NB4 (cell line): ENCODE measurements around the gene IFNG-AS1.

Experiments used
- DNase-seq: peaks from one replicate; pipeline ENCODE4 v3.0.0; 2010; ENCODE audit warnings: low read depth
- H3K4me3 ChIP-seq: one replicate; pipeline ENCODE4 v1.5.1; 2011; ENCODE audit warnings: mild to moderate bottlenecking, low read depth, low read length, moderate library complexity
- CTCF ChIP-seq: IDR thresholded peaks from one replicate; pipeline ENCODE4 v1.5.1; 2012; ENCODE audit warnings: low read depth, low read length
- MAX ChIP-seq: IDR thresholded peaks from 2 replicates; pipeline ENCODE4 v1.6.1; 2011; ENCODE audit warnings: low read depth, low read length
- MYC ChIP-seq: IDR thresholded peaks from 2 replicates; pipeline ENCODE4 v1.6.1; 2011; ENCODE audit warnings: low read depth, low read length
- POLR2A ChIP-seq: IDR thresholded peaks from 2 replicates; pipeline ENCODE4 v1.6.1; 2011; ENCODE audit warnings: mild to moderate bottlenecking; ENCODE audit not compliant: insufficient read length; ENCODE audit errors: extremely low read depth

Gene IFNG-AS1

GRCh38 chr12:68007466-68007865, 18.2 kb downstream of the IFNG-AS1 start:
- no peak overlapping the region for H3K4me3 ChIP-seq
- DNase-seq: no peak
- TF ChIP-seq MYC (no peak), MAX (no peak), CTCF (no peak), POLR2A (no peak)

- no peak overlapping the region for H3K4me3 ChIP-seq
- DNase-seq: no peak
- no peak for TF ChIP-seq MAX
- no peak for TF ChIP-seq CTCF
Measured at GRCh38 chr12:68011206-68011881, 22.1 kb downstream of the IFNG-AS1 start.

GRCh38 chr12:68011882-68012207, 22.6 kb downstream of the IFNG-AS1 start:
- peak; percentile 12 for DNase-seq
- no peak overlapping the region for H3K4me3 ChIP-seq
- TF ChIP-seq MYC: no peak
- no peak for TF ChIP-seq MAX
- no peak for TF ChIP-seq CTCF
- TF ChIP-seq POLR2A: no peak

GRCh38 chr12:68012712-68013111, 23.5 kb downstream of the IFNG-AS1 start:
- peak; percentile 87 for DNase-seq
- no peak overlapping the region for H3K4me3 ChIP-seq
- TF ChIP-seq POLR2A (no peak), MYC (no peak; the same call in 1 of the 2 replicates), MAX (no peak), CTCF (no peak)

- no peak for TF ChIP-seq POLR2A
- TF ChIP-seq MYC: no peak
- no peak for TF ChIP-seq CTCF
- no peak for TF ChIP-seq MAX
- DNase-seq: peak; percentile 44
- no peak overlapping the region for H3K4me3 ChIP-seq
Measured at GRCh38 chr12:68013181-68013580, 23.9 kb downstream of the IFNG-AS1 start.
